ENCODE data around the gene SIRT5.

The SIRT5 gene

GRCh38 chr6:13574571-13575376, at the start of gene SIRT5:
TSS of gene SIRT5 (plus strand) at chr6:13574601. CDS start at chr6:13584111, 9,510 bp downstream.
- DNase-seq: peak; percentile 61

- DNase-seq: no peak
These were observed 49.4 kb upstream of the SIRT5 start for GRCh38 chr6:13524801-13525508.

- no peak for DNase-seq
These were observed 48.1 kb upstream of the SIRT5 start for GRCh38 chr6:13526357-13526726.

- DNase-seq: peak; percentile 19
These were observed 47.4 kb upstream of the SIRT5 start for GRCh38 chr6:13526727-13527670.

GRCh38 chr6:13527671-13528056, 46.7 kb upstream of the SIRT5 start:
- no peak for DNase-seq

- DNase-seq: no peak
These were observed 46.2 kb upstream of the SIRT5 start for GRCh38 chr6:13528232-13528631.

- no peak for DNase-seq
These were observed 45.5 kb upstream of the SIRT5 start for GRCh38 chr6:13528777-13529343.

GRCh38 chr6:13531956-13532355, 42.4 kb upstream of the SIRT5 start:
- no peak for DNase-seq

GRCh38 chr6:13534536-13534935, 39.9 kb upstream of the SIRT5 start:
- no peak for DNase-seq

GRCh38 chr6:13535306-13535705, 39.1 kb upstream of the SIRT5 start:
- no peak for DNase-seq

- DNase-seq: no peak
These were observed 37.4 kb upstream of the SIRT5 start for GRCh38 chr6:13536796-13537526.

GRCh38 chr6:13537527-13537897, 36.9 kb upstream of the SIRT5 start:
- DNase-seq: no peak

- no peak for DNase-seq
These were observed 36.3 kb upstream of the SIRT5 start for GRCh38 chr6:13538084-13538483.

- DNase-seq: no peak
These were observed 35.8 kb upstream of the SIRT5 start for GRCh38 chr6:13538600-13538999.

GRCh38 chr6:13539572-13539971, 34.8 kb upstream of the SIRT5 start:
- no peak for DNase-seq

GRCh38 chr6:13541496-13541895, 32.9 kb upstream of the SIRT5 start:
- DNase-seq: no peak

GRCh38 chr6:13544454-13545186, 29.8 kb upstream of the SIRT5 start:
- no peak for DNase-seq

- DNase-seq: no peak
These were observed 28.5 kb upstream of the SIRT5 start for GRCh38 chr6:13545885-13546284.

- DNase-seq: no peak
These were observed 25.7 kb upstream of the SIRT5 start for GRCh38 chr6:13548500-13549210.

- DNase-seq: no peak
These were observed 23.7 kb upstream of the SIRT5 start for GRCh38 chr6:13550656-13551055.

GRCh38 chr6:13553646-13554045, 20.8 kb upstream of the SIRT5 start:
- DNase-seq: no peak
